Natural killer cell treated with Interleukin-12 subunit alpha and Interleukin-12 subunit beta and Interleukin-15 and Interleukin-18, amount 100 ng/mL, for 72 hours (primary cell): ENCODE data around the gene TNFRSF25. TPM values are rescaled to one million over a fixed set of nuclear protein-coding genes. Genes with fewer than 3 reads are reported as not detected.

Experiments used
- ATAC-seq, 2 donors: fragments of 150-1000 bp; cut with Tn5 transposase in 1 of 2; sonication (Bioruptor Pico), chemical (Tn5 transposase) in 1 of 2; 2 replicates each; pipeline ENCODE4 v1.10.0; 2021
- DNase-seq: peaks from one replicate; pipeline ENCODE4 v3.0.0; 2022; ENCODE audit warnings: low spot score
- H3K27ac Mint-ChIP-seq, 2 donors: 1 replicate in 1 of 2; 2 replicates in 1 of 2; pipeline ENCODE4 v1.8.0; 2022; ENCODE audit warnings: mixed read lengths in 2 of 2, mild to moderate bottlenecking in 1 of 2, moderate library complexity in 1 of 2
- H3K27me3 Mint-ChIP-seq, 2 donors: 1 replicate in 1 of 2; 2 replicates in 1 of 2; pipeline ENCODE4 v1.8.0; 2022; ENCODE audit warnings: mixed read lengths in 2 of 2
- H3K36me3 Mint-ChIP-seq: one replicate; pipeline ENCODE4 v1.8.0; 2022; ENCODE audit warnings: mixed read lengths
- H3K4me1 Mint-ChIP-seq, 2 donors: 1 replicate in 1 of 2; 2 replicates in 1 of 2; pipeline ENCODE4 v1.8.0; 2022; ENCODE audit warnings: low read depth in 2 of 2, mixed read lengths in 2 of 2, mild to moderate bottlenecking in 1 of 2
- H3K4me3 Mint-ChIP-seq: one replicate; pipeline ENCODE4 v1.8.0; 2022; ENCODE audit warnings: mixed read lengths
- H3K9me3 Mint-ChIP-seq: 2 replicates; pipeline ENCODE4 v1.8.0; 2022; ENCODE audit warnings: mixed read lengths
- total RNA-seq, 2 donors: library from RNA; stranded (reverse); gene quantifications; one replicate each; pipeline ENCODE4 v1.2.3, GENCODE V29; 2022

Gene TNFRSF25
- total RNA-seq, 2 donors from 2014 or later = 83.6 to 106 TPM

DNA sequence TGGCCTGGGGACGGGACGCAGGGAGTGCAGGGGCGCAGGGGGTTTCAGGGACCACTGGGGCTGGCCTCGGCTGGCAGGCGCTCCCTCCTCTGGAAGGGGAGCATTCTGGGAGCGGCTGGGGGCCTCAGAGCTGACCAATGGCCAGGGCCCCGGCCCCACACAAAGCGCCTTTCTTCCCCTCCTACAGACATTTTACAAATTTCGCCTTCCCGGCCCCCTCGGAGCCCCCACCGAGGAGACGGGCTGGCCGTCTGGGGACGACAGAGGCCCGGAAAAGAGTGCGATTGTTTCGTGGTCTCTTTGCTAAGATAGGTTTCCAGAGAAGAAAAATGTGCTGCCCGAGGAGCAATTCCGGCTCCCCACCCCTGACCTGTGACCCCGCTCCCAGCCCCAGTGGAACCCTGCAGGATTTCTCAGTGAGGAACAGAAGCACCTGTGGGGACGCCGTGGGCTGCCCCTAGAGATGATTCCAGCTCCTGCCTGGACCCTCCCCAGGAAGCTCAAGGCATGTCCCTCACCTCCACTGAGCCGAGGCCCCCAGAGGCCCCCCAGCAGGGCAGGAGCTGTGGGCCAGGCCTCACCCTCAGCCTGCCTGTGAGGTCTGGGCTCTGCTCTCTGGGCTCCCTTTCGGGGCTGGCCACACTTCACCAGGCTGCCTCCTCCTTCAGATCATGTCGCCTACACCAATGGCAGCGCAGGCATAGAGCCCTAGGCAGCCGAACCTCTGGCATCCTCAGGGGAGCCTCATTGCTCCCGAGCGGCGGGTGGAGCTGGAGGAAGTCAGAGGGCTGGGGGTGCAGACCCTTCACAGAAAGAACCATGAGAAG is 40.5 kb upstream of the TNFRSF25 start:
- no peak overlapping the region for H3K4me3 Mint-ChIP-seq
- ATAC-seq = no peak
- H3K36me3 Mint-ChIP-seq = no peaks in the 10 kb centered on the region
- peaks cover under 1 to 1% of the 10 kb centered on the region in 2 donors for H3K27me3 Mint-ChIP-seq
- H3K4me1 Mint-ChIP-seq = no peaks in the 10 kb centered on the region
- H3K9me3 Mint-ChIP-seq = no peaks in the 10 kb centered on the region
- DNase-seq = no peak
- H3K27ac Mint-ChIP-seq = no peak overlapping the region

DNA sequence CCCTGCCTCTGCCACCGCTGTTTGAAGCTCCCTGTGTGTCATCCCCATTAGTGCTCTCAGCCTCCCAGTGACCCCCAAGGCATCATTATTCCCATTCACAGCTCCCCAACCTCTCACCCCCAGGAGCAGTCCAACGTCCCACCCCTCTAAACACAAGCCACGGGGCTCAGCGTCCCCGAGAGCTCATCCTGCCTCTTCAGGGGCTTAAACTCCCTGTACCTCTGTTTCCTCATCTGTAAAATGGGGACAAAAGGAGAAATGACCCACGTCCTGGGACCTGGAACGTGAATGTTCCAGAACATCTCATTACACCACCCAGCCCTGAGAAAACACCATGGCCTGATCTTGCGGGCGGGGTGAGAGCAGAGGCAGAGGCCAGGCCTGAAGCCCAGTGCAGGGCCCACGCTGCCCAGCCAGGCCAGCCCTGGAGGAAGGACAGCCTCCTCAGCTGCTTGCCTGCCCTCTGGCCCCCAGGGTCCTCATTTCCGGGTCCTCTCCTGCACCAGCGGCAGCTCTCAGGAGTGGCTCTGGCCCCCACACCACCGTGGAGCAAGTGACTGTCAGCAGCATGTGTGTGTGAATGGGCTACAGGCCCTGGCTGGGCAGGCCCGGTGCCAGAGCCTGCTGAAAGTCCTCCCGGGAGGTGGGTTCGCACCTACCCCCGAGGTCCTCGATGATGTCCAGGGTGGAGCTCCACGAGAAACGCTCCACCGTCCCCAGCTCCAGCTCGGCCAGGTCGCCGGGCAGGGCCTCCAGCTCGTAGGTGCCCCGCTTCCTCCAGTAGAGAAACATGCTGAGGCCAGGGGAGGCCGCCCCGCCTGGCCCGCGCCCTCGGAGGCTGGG is 39.6 kb upstream of the TNFRSF25 start:
- H3K36me3 Mint-ChIP-seq = no peaks in the 10 kb centered on the region
- no peaks in the 10 kb centered on the region for H3K4me1 Mint-ChIP-seq
- H3K9me3 Mint-ChIP-seq = no peaks in the 10 kb centered on the region
- H3K4me3 Mint-ChIP-seq = no peak overlapping the region
- H3K27ac Mint-ChIP-seq = no peak overlapping the region
- no peak for ATAC-seq
- H3K27me3 Mint-ChIP-seq = peaks cover 4 to 6% of the 10 kb centered on the region in 2 donors
- DNase-seq = no peak

GRCh38 chr1:6504887-6505286 is 38.9 kb upstream of the TNFRSF25 start:
- H3K27me3 Mint-ChIP-seq = peaks cover 4 to 6% of the 10 kb centered on the region in 2 donors
- no peaks in the 10 kb centered on the region for H3K4me1 Mint-ChIP-seq
- no peak overlapping the region for H3K4me3 Mint-ChIP-seq
- no peaks in the 10 kb centered on the region for H3K9me3 Mint-ChIP-seq
- DNase-seq = no peak
- H3K36me3 Mint-ChIP-seq = no peaks in the 10 kb centered on the region
- H3K27ac Mint-ChIP-seq = no peak overlapping the region
- ATAC-seq = no peak

DNA sequence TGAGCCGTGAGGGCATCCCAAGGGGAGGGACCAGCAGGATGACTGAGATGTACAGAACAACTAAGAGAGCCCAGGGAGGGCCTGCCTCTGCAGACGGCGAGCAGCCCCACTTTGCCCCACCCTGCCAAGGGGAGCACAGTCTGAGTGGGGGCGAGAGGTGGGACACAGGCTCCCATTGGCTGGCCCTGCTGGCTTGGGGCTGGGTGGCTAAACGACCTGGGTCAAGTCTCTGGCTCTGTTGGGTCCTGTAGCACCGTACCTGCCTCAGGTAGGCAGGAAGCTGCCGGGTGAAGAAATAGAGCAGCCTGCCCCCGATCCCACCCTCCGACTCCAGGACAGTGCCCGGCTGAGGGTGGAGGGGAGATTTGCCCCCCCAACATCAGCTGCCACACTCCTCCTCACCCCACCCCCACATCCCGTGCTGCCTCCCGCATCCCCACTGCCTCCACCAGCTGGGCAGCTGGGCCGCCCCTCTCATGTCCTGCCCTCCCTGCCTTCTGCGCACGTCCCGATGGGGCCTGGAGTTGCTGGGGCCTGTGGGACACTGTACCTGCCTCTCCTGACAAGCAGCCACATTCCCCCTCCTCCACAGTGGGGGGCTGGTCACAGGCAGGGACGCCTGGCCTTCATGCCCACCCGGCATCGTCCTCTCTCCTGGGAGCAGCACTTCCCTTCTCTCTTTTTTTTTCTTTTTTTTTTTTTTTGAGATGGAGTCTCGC is 38.1 kb upstream of the TNFRSF25 start:
- Mint-ChIP-seq H3K36me3 (no peaks in the 10 kb centered on the region), H3K27ac (no peak overlapping the region), H3K9me3 (no peaks in the 10 kb centered on the region), H3K27me3 (peaks cover 6 to 8% of the 10 kb centered on the region in 2 donors), H3K4me1 (no peaks in the 10 kb centered on the region), H3K4me3 (no peak overlapping the region)
- no peak for ATAC-seq
- no peak for DNase-seq

GRCh38 chr1:6502000-6502891 is 36.3 kb upstream of the TNFRSF25 start:
- H3K4me1 Mint-ChIP-seq = no peaks in the 10 kb centered on the region
- no peak for ATAC-seq
- DNase-seq = no peak
- H3K9me3 Mint-ChIP-seq = no peaks in the 10 kb centered on the region
- H3K4me3 Mint-ChIP-seq = no peak overlapping the region
- H3K36me3 Mint-ChIP-seq = no peaks in the 10 kb centered on the region
- no peak overlapping the region for H3K27ac Mint-ChIP-seq
- H3K27me3 Mint-ChIP-seq = peaks cover 6 to 12% of the 10 kb centered on the region in 2 donors

GRCh38 chr1:6501279-6501813 is 35.4 kb upstream of the TNFRSF25 start:
- H3K27me3 Mint-ChIP-seq = peaks cover 6 to 12% of the 10 kb centered on the region in 2 donors
- H3K4me1 Mint-ChIP-seq = no peaks in the 10 kb centered on the region
- no peaks in the 10 kb centered on the region for H3K9me3 Mint-ChIP-seq
- no peak overlapping the region for H3K4me3 Mint-ChIP-seq
- H3K27ac Mint-ChIP-seq = no peak overlapping the region
- H3K36me3 Mint-ChIP-seq = no peaks in the 10 kb centered on the region
- DNase-seq = no peak
- no peak for ATAC-seq

- H3K27ac Mint-ChIP-seq = no peak overlapping the region
- DNase-seq = no peak
- no peaks in the 10 kb centered on the region for H3K4me1 Mint-ChIP-seq
- H3K9me3 Mint-ChIP-seq = no peaks in the 10 kb centered on the region
- H3K4me3 Mint-ChIP-seq = no peak overlapping the region
- H3K36me3 Mint-ChIP-seq = no peaks in the 10 kb centered on the region
- peaks cover 6 to 12% of the 10 kb centered on the region in 2 donors for H3K27me3 Mint-ChIP-seq
- ATAC-seq = no peak
These were observed 34.7 kb upstream of the TNFRSF25 start for GRCh38 chr1:6500544-6501278.

GRCh38 chr1:6499296-6499695 is 33.3 kb upstream of the TNFRSF25 start:
- no peaks in the 10 kb centered on the region for H3K9me3 Mint-ChIP-seq
- H3K4me1 Mint-ChIP-seq = no peaks in the 10 kb centered on the region
- no peak overlapping the region for H3K27ac Mint-ChIP-seq
- ATAC-seq = no peak
- H3K27me3 Mint-ChIP-seq = peaks cover 6 to 12% of the 10 kb centered on the region in 2 donors
- DNase-seq = no peak
- no peak overlapping the region for H3K4me3 Mint-ChIP-seq
- H3K36me3 Mint-ChIP-seq = no peaks in the 10 kb centered on the region

GRCh38 chr1:6498576-6499111 is 32.7 kb upstream of the TNFRSF25 start:
- Mint-ChIP-seq H3K36me3 (no peaks in the 10 kb centered on the region), H3K4me3 (no peak overlapping the region), H3K27me3 (peaks cover 6 to 12% of the 10 kb centered on the region in 2 donors), H3K27ac (no peak overlapping the region), H3K4me1 (no peaks in the 10 kb centered on the region), H3K9me3 (no peaks in the 10 kb centered on the region)
- ATAC-seq = no peak
- no peak for DNase-seq

DNA sequence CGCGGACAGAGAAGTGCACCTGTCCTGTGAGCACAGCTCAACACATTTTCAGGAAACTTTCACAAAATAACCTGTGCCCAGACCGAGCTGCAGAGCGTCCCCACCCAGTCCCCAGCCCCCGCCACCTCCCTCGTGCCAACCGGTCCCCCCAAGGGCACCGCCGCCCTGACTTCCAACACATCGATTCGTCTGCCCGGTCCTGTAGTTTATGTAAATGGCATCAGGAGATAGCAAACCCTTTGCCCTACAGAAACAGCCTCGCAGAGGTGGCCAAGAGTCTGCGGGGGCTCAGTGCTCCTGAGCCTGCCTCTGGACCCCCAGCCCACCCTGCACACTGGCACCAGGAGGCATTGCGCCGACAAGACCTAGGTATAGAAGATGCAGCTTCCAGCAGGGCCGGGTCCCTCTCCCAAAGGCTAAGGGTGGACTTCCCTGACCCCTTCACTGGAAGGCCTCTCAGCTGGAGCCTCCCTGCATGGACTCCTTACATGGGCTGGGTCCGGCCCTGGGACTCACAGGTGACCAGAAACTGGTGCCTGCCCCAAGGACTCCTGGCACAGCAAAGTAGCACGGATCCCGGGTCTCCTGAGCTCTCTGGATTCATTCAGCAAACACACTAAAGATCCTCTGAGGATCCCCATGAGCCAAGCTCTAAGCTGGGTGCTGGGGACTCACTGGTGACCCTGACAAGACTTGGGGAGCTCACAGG is 32.0 kb upstream of the TNFRSF25 start:
- no peak overlapping the region for H3K27ac Mint-ChIP-seq
- DNase-seq = no peak

DNA sequence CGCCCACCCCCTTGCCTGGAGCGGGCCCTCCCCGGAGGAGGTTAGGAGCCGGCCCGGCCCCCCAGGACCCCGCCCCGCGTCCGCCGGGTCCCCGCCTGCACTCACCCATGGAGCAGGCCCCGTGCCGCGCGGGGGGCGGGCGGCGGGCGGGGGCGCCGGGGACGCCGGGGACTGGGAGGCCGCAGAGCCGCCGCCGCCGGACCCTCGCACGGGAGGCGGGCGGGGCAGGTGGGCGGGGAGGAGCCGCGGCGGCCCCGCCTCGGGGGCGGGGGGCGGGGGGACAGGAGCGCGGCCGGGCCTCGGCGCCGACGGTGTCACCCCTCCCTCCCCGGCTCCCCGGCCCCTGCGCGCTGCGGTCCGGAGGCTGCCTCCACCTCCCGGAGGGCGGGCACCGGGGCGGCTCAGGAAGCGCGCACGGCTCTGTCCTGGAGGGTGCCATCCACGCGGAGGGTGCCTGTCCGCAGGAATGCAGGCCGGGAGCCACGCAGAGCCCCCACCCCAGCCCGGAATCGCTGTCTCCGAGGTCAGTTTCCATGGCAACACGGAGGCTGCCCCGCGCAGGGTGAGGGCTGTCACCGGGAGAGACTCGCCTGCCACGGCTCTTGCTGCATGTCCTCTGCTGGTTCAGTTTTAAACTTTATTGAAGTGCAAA is 31.4 kb upstream of the TNFRSF25 start:
- no peak overlapping the region for H3K27ac Mint-ChIP-seq
- ATAC-seq (peak; percentile 63 to 78), DNase-seq (no peak)
- H3K36me3 Mint-ChIP-seq = no peaks in the 10 kb centered on the region
- no peaks in the 10 kb centered on the region for H3K4me1 Mint-ChIP-seq
- H3K4me3 Mint-ChIP-seq = peak overlapping the region; percentile 32
- no peaks in the 10 kb centered on the region for H3K9me3 Mint-ChIP-seq
- H3K27me3 Mint-ChIP-seq = peaks cover 6 to 12% of the 10 kb centered on the region in 2 donors

More for the DNA sequence above, 32.0 kb upstream of the TNFRSF25 start:
- peaks cover 6 to 12% of the 10 kb centered on the region in 2 donors for H3K27me3 Mint-ChIP-seq
- ATAC-seq = no peak
- no peaks in the 10 kb centered on the region for H3K36me3 Mint-ChIP-seq
- no peaks in the 10 kb centered on the region for H3K9me3 Mint-ChIP-seq
- H3K4me3 Mint-ChIP-seq = peak overlapping the region; percentile 32
- no peaks in the 10 kb centered on the region for H3K4me1 Mint-ChIP-seq
